Measurements from ENCODE around the gene KRT81. TPM values are rescaled to one million over a fixed set of nuclear protein-coding genes. Genes with fewer than 3 reads are reported as not detected.
A peak's percentile ranks its signal among the peaks of the same experiment; 100 is the strongest.
"Not testable (repeated sequence)": the region's sequence is repeated elsewhere in the genome, so short reads cannot be mapped to it uniquely, and the experiment has no call there.

The KRT81 gene
- total and polyA plus RNA-seq, 2 donors from 2014 or later = not detected

GRCh38 chr12:52241205-52241842 is 50.0 kb downstream of the KRT81 start:
- H3K27ac ChIP-seq (ENCODE audit: low read depth in 2 of 2, low read length in 2 of 2) = no peak overlapping the region
- H3K27me3 ChIP-seq (ENCODE audit: control insufficient read depth, insufficient read depth, low read length) = no peaks in the 10 kb centered on the region
- intact Hi-C loops (cut with DNase I) = no loop called here
- no peaks in the 10 kb centered on the region for H3K36me3 ChIP-seq (ENCODE audit: control insufficient read depth in 2 of 3, insufficient read depth in 3 of 3, low read length in 3 of 3)
- H3K4me3 ChIP-seq (ENCODE audit: low read length in 3 of 3) = no peak overlapping the region
- FAIRE-seq = no peak
- peak in 2 of 5 donors; percentile 28 to 46 for DNase-seq
- H3K4me1 ChIP-seq (ENCODE audit: control insufficient read depth in 2 of 3, insufficient read depth in 2 of 3, low read depth in 1 of 3, low read length in 3 of 3) = peaks cover 0 to 22% (median 16%) of the 10 kb centered on the region in 3 donors
- TF ChIP-seq, protein P1, sequence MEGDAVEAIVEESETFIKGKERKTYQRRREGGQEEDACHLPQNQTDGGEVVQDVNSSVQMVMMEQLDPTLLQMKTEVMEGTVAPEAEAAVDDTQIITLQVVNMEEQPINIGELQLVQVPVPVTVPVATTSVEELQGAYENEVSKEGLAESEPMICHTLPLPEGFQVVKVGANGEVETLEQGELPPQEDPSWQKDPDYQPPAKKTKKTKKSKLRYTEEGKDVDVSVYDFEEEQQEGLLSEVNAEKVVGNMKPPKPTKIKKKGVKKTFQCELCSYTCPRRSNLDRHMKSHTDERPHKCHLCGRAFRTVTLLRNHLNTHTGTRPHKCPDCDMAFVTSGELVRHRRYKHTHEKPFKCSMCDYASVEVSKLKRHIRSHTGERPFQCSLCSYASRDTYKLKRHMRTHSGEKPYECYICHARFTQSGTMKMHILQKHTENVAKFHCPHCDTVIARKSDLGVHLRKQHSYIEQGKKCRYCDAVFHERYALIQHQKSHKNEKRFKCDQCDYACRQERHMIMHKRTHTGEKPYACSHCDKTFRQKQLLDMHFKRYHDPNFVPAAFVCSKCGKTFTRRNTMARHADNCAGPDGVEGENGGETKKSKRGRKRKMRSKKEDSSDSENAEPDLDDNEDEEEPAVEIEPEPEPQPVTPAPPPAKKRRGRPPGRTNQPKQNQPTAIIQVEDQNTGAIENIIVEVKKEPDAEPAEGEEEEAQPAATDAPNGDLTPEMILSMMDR (IDR thresholded peaks at IDR 0.05; ENCODE audit: borderline replicate concordance, extremely low read depth, insufficient read depth) = no peak
- H3K9me3 ChIP-seq (ENCODE audit: control insufficient read depth in 2 of 3, insufficient read depth in 1 of 3, low read length in 3 of 3) = no peaks in the 10 kb centered on the region
- H3K9ac ChIP-seq (ENCODE audit: low read length in 3 of 3) = no peak overlapping the region

DNA sequence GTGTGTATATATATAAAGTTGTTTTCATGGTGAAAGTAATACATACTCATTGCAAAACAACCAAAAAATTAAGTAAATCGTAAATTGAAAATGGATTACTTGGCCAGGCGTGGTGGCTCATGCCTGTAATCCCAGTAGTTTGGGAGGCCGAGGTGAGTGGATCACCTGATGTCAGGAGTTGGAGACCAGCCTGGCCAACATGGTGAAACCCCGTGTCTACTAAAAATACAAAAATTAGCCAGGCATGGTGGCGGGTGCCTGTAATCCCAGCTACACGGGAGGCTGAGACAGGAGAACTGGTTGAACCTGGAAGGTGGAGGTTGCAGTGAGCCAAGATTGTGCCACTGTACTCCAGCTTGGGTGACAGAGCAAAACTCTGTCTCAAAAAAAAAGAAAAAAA is 51.1 kb downstream of the KRT81 start:
- H3K4me3 ChIP-seq (ENCODE audit: low read length in 3 of 3); intact Hi-C loops (cut with DNase I); H3K9ac ChIP-seq (ENCODE audit: low read length in 3 of 3); FAIRE-seq; H3K36me3 ChIP-seq (ENCODE audit: control insufficient read depth in 2 of 3, insufficient read depth in 3 of 3, low read length in 3 of 3); H3K9me3 ChIP-seq (ENCODE audit: control insufficient read depth in 2 of 3, insufficient read depth in 1 of 3, low read length in 3 of 3); H3K27ac ChIP-seq (ENCODE audit: low read depth in 2 of 2, low read length in 2 of 2); H3K27me3 ChIP-seq (ENCODE audit: control insufficient read depth, insufficient read depth, low read length): not testable (repeated sequence)
- DNase-seq = peak in 1 of 5 donors; percentile 4
- H3K4me1 ChIP-seq (ENCODE audit: control insufficient read depth in 2 of 3, insufficient read depth in 2 of 3, low read depth in 1 of 3, low read length in 3 of 3) = peaks cover 0 to 22% (median 18%) of the 10 kb centered on the region in 3 donors

- H3K4me3 ChIP-seq (ENCODE audit: low read length in 3 of 3) = no peak overlapping the region
- no peaks in the 10 kb centered on the region for H3K36me3 ChIP-seq (ENCODE audit: control insufficient read depth in 2 of 3, insufficient read depth in 3 of 3, low read length in 3 of 3)
- H3K4me1 ChIP-seq (ENCODE audit: control insufficient read depth in 2 of 3, insufficient read depth in 2 of 3, low read depth in 1 of 3, low read length in 3 of 3) = peaks cover 0 to 22% (median 18%) of the 10 kb centered on the region in 3 donors
- H3K9ac ChIP-seq (ENCODE audit: low read length in 3 of 3) = peak overlapping the region in 1 of 3 donors; percentile 38
- TF ChIP-seq, protein P1 (IDR thresholded peaks at IDR 0.05; ENCODE audit: borderline replicate concordance, extremely low read depth, insufficient read depth) = no peak
- H3K27ac ChIP-seq (ENCODE audit: low read depth in 2 of 2, low read length in 2 of 2) = peak overlapping the region; percentile 26 to 83
- no peaks in the 10 kb centered on the region for H3K9me3 ChIP-seq (ENCODE audit: control insufficient read depth in 2 of 3, insufficient read depth in 1 of 3, low read length in 3 of 3)
- DNase-seq (peak in 2 of 5 donors; percentile 22 to 24), FAIRE-seq (no peak)
- no peaks in the 10 kb centered on the region for H3K27me3 ChIP-seq (ENCODE audit: control insufficient read depth, insufficient read depth, low read length)
- intact Hi-C loops (cut with DNase I) = no loop called here
Observed at GRCh38 chr12:52239767-52240166, 51.6 kb downstream of the KRT81 start.

DNA sequence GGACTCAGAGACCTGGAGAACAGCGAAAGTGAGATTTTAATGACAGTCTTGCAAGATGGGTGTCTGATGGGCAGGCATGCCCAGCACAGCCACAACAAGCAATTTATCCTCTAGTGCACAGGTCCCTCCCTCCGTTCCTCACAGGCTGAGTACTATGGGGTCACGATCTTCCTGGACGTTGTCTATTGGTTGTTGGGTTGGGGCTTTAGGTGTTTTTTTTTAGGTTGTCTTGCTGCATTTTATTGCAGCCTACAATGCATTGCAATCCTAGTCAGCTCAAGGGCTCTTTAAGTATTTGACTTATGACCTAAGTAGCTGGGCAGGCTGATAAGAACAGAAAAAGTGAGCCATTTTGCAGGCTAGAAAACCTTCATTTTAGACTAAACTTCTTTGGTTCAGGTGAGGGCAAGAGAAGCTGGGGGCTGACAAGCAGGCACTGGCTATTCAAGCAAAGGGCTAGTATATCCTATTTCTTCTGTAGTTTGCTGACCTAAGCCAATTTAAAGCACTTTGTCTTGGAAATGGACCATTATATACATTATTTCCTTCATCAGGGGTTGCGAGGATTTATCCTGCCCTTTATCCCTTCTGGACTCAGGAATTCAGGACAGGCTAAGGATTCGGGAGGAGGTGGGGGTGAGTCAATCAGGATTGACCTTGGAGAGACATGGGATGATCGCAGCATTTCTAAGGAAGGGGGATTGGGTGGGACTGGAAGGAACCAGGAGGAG is 52.3 kb downstream of the KRT81 start:
- Histone ChIP-seq H3K9ac (ENCODE audit: low read length in 3 of 3) (peak overlapping the region in 1 of 3 donors; percentile 38), H3K9me3 (ENCODE audit: control insufficient read depth in 2 of 3, insufficient read depth in 1 of 3, low read length in 3 of 3) (no peaks in the 10 kb centered on the region), H3K4me1 (ENCODE audit: control insufficient read depth in 2 of 3, insufficient read depth in 2 of 3, low read depth in 1 of 3, low read length in 3 of 3) (peaks cover 0 to 16% (median 12%) of the 10 kb centered on the region in 3 donors), H3K27me3 (ENCODE audit: control insufficient read depth, insufficient read depth, low read length) (no peaks in the 10 kb centered on the region), H3K27ac (ENCODE audit: low read depth in 2 of 2, low read length in 2 of 2) (peak overlapping the region; percentile 26 to 83), H3K36me3 (ENCODE audit: control insufficient read depth in 2 of 3, insufficient read depth in 3 of 3, low read length in 3 of 3) (no peaks in the 10 kb centered on the region), H3K4me3 (ENCODE audit: low read length in 3 of 3) (no peak overlapping the region)
- TF ChIP-seq, protein P1 (IDR thresholded peaks at IDR 0.05; ENCODE audit: borderline replicate concordance, extremely low read depth, insufficient read depth) = no peak
- intact Hi-C loops (cut with DNase I) = no loop called here
- FAIRE-seq (no peak), DNase-seq (peak in 1 of 5 donors; percentile 19)
